Endometrial microvascular endothelial cells (primary cell): ENCODE data around the gene STAMBPL1. TPM values are rescaled to one million over a fixed set of nuclear protein-coding genes. Genes with fewer than 3 reads are reported as not detected.
"Not testable (repeated sequence)": the region's sequence is repeated elsewhere in the genome, so short reads cannot be mapped to it uniquely, and the experiment has no call there.

Experiments used
- in situ Hi-C: cut with HindIII; loops from 2 replicates; pipeline ENCODE4 v1.10.0; 2017; ENCODE audit warnings: low sequenced_read_pairs, low pct_unique_long_range_greater_than_20kb; ENCODE audit errors: inconsistent ontology term
- total RNA-seq: library from RNA; depleted of rRNA; stranded (reverse); fragments of >200 nt; gene quantifications from one replicate; pipeline ENCODE4 v1.2.3, GENCODE V29; 2015; ENCODE audit errors: inconsistent ontology term

The STAMBPL1 gene
- total RNA-seq, 1 donor from 2014 or later, result 1.1 TPM

DNA sequence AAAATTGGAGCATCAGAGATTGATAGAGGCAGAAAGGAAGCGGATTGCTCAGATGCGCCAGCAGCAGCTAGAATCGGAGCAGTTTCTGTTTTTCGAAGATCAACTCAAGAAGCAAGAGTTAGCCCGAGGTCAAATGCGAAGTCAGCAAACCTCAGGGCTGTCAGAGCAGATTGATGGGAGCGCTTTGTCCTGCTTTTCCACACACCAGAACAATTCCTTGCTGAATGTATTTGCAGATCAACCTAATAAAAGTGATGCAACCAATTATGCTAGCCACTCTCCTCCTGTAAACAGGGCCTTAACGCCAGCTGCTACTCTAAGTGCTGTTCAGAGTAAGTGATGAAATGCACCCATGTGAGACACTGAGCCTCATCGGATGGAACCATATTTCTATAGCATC, 33.1 kb downstream of the STAMBPL1 start:
- in situ Hi-C loops, result no loop called here

DNA sequence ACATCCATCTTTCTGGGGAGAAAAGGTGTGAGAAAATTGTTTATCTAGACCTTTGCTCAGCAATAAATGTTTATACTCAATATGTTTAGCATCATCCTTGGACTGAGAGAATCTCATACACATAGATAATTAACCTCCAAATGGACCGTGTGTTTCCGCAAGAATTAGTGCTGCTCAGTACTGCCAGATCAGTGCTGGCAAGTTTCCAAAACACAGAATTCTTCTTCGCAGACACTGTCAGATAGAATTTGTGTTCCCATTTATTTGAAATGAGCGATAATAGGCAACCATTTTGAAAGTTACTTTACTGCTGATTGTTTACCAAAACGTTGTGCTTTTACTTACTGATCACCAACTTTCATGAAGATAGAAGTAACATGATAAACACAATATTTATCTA, 33.7 kb downstream of the STAMBPL1 start:
- in situ Hi-C loops, result no loop called here

DNA sequence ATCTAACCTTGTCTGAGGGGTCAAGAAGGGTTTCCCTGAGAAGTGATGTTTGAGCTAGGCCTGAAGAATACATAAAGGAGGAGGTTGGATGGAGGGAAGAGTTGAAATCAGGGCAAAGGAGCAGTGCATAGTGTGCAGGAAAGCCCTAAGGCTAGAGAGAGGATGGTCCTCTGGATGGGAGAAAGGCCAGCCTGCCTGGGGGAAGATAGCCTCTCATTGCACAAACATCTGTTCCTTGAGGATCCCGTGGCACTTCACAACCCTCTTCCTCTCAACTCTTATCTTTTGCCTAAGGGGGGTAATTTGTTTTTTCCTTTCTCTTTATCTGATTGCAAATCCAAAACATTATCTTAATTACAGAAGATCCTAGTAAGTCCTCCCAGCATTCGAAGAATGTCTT, 35.7 kb downstream of the STAMBPL1 start:
- in situ Hi-C loops, result no loop called here

DNA sequence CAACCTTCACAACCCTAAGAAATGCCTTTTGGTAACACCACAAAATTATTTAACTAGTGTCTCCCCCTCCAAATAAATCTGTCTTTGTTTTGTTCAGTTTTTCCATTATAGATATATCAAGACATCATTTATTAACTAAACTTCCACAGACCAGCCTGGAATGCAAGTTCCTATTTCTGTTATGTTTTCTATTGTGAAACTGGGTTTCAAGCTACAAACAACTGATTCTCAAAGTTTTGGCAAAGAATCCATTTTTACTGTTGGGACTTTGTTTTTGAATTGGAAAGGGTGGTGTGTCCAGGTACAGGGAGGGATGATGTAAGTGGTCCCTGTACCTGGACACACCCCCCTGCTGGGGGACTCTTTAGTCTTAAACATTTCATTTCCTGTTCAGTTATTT, 36.2 kb downstream of the STAMBPL1 start:
- in situ Hi-C loops, result no loop called here

DNA sequence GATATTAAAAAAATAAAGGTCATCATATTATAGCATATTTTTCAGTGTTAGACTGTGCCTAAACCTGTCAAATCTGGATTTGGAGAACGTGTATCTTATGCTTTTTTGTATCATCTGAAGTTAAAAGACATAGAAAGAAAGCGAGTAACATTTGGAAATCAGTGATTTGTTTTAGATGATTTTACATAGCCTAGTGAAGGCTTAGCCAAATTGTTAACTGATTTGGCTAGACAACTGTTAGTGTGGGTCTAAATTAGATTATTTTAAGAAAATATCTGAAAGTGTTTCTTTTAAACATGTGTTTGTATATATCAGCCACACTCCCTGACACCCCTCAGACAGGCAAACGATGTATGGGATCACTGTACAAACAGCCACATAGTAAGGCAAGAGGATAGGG, 36.9 kb downstream of the STAMBPL1 start:
- in situ Hi-C loops, result no loop called here

DNA sequence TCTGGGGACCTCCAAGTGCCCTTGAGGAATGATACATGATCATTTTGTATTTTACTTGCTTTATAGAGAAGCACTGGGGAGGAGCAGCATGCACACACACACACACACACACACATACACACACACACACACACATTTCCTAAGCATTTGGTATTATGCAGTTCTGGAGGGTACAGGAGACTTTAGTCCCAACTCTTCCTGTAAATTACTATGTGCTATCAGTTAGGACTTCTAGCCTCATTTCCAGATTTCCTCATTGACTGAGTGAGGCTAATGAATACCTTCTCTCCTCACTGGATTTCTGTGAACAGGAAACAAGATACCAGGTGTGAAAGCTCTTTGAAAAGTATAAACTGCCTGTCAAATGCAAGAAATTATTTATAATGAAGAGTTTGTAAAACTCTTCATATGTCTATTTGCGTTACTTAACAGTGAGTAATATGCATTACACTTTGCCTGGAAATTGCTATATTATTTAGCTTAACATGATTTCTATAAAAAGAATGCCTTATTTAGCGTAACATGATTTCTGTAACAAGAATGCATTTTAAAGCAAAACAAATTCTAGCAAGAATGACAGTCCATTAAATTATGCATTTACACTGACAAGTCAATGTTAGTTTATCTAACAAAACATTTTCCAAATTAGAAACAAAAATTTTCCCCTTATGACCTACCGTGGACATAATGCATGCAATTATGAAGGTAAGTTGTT, 38.3 kb downstream of the STAMBPL1 start:
- in situ Hi-C loops, result no loop called here

DNA sequence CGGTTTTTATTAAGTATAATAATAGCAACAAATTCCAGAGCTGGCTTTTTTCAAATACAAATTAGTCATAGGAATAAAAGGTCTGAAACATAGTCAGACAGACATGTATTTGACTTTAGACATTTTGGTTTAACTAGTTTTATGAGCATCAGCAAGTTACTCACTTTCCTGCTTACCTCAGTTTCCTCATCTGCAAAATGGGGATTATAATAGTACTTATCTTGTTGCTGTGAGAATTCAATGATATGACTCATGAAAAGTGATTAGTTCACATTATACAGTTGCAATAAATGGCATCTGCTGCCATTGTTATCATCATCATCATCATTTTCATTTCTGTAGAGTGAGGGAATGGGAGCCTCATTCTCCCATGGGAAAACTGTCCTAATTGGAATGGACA, 39.0 kb downstream of the STAMBPL1 start:
- in situ Hi-C loops, result no loop called here

DNA sequence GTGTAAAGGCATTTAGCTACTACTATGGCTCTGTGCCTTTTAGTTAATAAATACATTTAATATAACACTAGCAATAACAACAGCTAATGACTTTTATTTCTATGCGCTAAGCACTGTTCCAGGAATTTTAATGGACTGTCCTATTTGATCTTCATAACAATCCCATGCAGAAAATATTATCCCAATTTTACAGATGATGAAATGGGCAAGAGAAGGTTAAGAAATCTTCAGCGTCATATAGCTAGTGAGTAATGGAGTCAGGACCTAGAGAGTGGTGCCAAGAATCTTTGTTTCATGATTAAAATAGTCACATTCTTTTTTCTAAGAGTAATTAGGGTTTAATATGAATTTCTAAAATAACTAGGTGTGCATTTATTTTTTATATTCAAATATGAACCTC, 40.2 kb downstream of the STAMBPL1 start:
- in situ Hi-C loops, result no loop called here

DNA sequence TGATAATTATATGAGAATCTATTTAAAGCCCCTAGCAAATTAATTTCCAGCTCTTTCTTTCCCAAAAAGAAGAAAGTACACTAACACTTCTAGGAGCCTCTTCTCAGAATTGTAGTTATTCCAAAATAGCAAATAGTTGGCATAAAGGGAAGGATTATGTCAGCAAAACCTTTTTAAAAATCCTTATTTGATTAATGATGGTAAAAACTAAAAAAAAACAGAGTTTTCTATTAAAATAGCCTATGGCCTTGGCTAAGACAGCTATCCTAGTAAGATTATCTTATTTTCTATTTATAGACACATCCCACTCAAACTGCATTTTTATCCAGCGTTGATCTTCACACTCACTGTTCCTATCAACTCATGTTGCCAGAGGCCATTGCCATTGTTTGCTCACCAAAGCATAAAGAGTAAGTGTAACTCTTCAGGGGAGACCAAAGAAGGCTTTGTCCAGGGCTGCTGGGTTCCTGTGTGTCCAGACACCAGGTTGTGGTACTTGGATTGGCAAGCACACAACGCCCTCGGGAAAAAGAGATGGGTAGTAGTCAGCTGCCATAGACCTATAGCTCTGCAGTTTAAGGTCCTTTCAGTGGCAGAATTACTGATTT, 41.0 kb downstream of the STAMBPL1 start:
- in situ Hi-C loops, result no loop called here

DNA sequence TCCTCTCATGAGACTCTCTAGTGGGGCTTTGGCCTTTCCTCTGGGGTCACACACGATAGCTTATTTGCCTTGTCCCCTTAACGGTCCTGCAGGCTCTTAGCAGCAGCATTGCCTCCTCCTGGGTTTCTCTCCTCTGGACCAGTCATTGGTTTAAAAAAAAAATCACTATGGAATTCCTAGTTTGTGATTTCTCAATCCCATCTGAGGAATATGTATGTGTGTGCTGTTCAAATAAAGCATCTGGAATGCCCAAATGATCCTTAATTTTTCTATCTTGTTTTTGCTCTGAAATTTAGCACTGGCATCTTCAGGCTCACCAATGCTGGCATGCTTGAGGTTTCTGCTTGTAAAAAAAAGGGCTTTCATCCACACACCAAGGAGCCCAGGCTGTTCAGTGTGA, 42.0 kb downstream of the STAMBPL1 start:
- in situ Hi-C loops, result no loop called here

DNA sequence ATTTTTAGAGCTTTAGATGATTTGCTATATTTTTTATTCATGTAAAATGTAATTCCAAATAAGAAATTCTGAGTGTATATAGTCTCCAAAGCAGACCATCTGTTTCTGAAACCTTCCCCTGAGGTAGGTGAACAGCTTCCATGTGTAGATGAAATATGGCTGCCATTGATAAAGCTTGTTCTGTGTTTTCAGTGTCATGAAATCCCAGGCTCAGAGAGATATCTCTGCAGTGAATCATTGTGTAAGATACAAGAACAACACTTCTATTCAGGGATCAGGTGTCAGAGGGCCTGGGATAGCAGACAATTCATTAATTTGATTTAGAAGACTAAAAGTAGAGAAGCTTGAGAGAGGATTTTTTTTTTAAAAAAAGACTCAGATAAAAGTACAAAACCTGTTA, 43.5 kb downstream of the STAMBPL1 start:
- in situ Hi-C loops, result no loop called here

DNA sequence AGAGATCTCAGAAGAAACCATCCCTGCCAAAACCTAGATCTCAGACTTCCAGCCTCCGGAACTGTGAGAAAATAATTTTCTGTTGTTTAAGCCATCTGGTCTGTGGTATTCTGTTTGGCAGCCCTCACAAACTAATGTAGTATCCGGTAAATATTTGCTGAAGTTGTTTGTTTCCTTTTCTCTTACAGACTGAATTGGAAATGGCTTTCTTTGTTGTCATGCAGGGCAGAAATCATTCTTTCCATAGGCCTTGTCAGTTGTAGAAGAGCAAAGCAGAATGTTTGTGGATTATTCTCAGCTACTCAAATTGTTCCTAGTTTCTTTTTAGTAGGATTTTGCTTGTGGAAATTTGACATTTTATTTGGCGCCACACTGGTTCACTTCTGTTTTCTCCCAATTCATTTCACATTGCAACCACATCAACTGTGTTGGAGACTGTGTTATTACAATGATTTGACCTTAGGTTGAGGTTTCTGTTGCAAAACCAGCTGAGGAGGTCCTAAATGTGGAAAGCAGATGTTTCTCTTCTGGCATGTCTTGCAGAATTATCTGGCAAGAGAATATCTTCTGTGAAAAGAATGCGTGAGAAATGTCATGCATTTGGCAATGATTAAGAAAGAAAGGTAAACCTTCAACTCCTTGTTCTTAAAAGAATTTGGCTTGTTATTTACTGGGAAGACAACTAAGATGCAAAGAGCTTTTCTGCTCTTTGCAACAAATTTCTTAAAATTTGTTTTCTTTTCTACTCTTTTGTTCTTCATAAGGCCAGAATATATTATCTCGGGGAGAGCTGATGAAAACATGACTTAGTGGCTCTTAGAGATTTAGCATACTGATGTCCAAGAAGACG, 46.7 kb downstream of the STAMBPL1 start:
- in situ Hi-C loops, result no loop called here

DNA sequence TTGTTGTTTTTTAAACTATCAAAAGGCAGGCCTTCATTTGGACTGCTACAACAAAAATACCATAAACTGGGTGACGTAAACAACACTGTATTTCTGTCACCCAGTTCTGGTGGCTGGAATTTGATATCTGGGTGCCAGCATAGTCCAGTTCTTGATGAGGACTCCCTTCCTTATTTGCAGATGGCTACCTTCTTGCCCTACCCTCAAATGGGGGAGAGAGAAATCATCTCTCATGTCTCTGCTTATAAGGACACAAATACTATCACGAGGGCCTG, 47.3 kb downstream of the STAMBPL1 start:
- in situ Hi-C loops, result no loop called here

DNA sequence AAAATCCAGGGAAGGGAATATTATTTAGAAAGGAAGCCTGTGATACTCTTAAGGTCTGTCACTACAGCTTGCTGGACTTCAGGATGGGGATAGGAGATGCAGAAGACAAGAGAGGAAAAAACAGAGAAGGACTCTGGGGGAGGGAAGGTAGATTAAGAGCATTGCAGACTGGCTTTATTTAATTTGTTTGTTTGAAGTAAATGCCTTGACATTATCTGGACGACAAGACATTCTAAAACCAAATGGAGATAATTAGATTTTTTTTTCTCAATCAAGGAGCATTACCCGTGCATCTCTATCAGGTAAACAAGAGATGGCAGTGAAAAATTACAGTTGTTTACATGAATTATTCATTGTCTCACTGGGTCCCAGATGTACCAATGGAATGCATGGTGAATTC, 48.2 kb downstream of the STAMBPL1 start:
- in situ Hi-C loops, result no loop called here

DNA sequence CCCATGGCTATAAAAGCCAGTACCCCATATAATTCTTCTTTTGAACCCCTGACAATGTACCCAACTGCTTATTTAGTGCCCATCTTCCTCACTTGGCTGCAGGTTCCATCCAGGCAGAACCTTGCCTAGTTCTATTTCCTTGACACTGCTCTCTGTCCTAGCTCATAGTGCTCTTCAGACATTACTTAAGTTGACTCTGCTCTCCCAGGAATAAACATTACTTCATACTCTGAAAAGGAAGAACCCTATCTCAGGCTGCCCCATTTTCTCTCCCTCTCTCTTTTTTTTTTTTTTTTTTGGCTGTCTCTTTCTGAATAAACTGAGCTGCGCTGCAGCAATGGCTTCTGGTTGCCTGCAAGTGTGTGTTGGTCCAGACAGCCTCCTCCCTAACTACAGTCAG, 51.5 kb downstream of the STAMBPL1 start:
- in situ Hi-C loops, result no loop called here

DNA sequence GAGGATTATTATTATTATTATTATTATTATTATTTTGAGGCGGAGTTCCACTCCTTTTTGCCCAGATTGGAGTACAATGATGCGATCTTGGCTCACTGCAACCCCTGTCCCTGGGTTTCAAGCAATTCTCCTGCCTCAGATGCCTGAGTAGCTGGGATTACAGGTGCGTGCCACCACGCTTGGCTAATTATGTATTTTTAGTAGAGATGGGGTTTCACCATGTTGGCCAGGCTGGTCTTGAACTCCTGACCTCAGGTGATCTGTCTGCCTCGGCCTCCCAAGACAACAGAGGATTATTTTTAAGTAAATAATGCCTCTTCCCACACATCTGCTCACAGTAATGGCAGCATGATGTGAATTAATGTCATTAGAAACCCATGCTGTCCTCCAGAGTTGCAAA, 52.0 kb downstream of the STAMBPL1 start:
- in situ Hi-C loops, result not testable (repeated sequence)

DNA sequence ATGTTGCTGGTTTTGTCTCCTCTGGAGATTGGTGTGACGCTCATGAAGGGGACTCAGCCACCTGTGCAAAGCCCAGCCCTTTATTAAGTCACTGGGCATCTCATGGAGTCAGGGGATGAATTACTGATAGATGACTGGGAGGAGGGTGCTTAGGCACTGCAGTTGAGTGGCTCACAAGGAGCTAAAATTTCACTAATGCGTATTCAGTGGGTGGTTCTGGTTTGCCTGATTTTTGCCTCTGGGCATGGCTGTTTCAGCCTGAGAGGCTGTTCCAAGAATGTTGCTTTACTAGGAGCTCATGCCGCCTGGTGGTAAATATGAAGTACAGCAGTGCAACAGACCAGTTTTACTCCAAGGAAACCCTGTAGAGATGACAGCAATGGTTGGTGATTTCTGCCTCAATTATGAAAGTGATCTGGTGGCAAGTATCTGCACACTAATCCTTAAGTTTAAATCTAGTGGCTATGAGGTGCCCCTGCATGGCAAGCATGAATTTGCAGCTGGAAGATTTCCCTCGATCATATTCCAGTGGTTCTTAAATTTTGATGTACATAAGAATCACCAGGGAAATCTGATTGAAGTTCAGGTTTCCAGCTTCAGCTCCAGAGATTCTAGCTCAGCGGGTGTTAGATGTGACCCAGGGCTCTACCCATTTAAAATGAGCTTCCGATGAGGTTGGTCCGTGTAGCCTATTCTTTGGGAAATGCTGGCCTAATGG, 52.7 kb downstream of the STAMBPL1 start:
- in situ Hi-C loops, result no loop called here

DNA sequence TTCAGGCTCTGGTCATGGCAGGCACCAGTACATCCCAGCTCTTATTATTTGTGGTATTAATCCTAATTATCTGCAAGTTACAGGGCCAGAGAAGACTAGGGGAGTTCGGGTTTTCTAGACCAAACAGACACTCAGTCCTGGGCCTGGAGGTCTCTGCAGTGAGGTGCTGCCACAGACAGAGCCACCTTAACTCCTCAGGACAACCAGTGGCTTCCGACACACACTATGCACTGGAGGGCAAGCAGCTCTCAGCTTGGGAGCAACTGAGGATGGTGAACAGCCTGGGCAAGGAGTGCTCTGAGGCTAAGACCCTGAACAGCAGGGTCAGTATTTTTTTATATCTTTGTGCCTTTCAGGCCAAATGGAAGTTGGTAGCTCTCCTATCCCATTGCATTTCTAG, 53.5 kb downstream of the STAMBPL1 start:
- in situ Hi-C loops, result no loop called here

DNA sequence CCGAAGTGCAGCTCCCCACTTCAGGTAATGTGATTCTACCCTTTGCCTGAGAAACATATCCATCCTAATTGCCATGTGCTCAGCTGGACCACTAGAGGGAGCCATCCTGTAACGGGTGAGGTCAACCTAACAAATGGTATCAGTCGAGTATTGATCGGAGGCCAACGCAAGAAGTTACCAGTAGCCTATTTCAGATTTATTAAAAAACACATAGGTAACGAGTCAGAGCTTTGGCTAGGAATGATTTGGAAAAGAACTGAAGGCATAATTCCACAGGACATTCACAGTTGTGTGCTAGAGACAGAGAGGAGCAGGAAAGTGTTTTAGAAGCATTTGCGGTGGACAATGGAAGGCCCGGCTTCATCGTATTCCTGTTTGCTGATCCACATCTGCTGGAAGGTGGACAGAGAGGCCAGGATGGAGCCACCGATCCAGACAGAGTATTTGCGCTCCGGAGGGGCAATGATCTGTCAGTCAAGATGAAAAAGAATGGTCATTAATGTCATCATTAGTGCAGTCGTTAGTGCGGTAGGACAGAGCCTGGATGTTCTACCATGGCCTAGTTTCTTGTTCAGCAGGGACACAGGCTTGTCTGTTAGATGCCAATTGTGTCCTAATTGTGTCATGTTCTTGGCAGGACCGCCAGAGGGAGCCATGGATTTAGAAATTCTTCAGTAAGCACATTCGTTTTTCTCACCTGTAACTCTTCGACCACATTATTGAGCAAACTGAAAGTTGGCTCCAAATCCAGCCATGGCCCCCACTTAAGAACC, 55.0 kb downstream of the STAMBPL1 start:
- in situ Hi-C loops, result no loop called here
